Activated CD4-positive, alpha-beta T cell treated with anti-CD3 and anti-CD28 coated beads, Interleukin-10, Interleukin-2, amounts not matched to agents 100 ng/mL and 50 ng/mL, durations not matched to agents 16 hours and 8 hours (primary cell): Measurements from ENCODE around the gene DOCK1.
"Not testable (repeated sequence)": the region's sequence is repeated elsewhere in the genome, so short reads cannot be mapped to it uniquely, and the experiment has no call there.

Experiments used
- DNase-seq: peaks from one replicate; pipeline ENCODE4 v3.0.0-alpha.2; 2020

DOCK1 gene

DNA sequence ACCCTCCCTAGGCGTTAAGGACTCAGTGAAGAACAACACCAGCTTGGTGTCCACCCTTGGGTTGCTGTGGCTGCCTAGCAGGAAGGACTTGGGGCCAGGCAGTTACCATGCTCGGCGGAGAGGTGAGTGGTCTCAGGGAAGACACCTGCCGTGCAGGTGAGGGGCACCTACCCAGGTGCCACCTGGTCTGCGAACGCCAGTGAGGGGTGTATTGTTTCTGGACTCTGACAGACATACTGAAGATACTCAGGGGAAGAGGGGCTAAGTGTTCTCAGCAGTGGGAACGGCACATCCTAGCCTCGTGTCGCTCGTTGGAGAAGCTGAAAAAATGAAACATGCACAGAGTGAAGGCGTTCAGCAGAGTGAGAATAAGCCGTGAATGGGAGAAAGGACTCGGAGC is 22.6 kb downstream of the DOCK1 start:
- no peak for DNase-seq

DNA sequence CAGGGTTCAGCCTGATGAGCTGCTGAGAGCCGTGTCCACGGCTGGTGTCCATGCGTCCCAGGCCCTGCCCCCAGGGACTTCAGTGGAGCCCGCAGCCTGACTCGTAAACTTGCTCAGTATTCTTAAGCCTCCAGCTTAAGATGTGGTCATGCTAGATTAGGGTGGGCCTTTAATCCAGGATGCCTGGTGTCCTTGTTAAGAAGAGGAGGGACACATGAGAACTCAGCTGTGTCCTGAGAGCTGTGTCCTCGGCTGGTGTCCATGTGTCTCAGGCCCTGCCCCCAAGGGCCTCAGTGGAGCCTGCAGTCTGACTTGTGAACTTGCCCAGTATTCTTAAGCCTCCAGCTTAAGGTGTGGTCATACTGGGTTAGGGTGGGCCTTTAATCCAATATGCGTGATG is 23.0 kb downstream of the DOCK1 start:
- no peak for DNase-seq

DNA sequence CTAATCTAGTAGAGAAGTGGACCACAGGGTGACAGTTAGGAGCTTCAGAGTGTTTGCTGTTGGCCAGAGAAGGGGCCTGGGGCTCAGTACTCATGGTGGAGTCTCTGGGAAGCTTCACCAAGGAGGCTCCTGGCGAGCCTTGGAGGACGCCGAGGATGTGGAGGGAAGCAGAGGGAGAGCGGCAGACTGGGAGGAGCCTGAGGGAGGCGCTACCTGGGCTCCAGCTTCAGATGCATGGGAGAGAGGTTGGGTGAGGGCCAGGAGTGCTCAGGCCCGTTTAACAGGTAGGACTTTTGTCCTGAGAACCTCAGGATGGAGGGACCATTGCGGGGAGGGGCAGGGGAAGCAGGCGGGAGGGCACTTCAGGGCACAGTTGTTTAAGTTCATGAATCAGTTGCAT is 24.2 kb downstream of the DOCK1 start:
- no peak for DNase-seq

DNA sequence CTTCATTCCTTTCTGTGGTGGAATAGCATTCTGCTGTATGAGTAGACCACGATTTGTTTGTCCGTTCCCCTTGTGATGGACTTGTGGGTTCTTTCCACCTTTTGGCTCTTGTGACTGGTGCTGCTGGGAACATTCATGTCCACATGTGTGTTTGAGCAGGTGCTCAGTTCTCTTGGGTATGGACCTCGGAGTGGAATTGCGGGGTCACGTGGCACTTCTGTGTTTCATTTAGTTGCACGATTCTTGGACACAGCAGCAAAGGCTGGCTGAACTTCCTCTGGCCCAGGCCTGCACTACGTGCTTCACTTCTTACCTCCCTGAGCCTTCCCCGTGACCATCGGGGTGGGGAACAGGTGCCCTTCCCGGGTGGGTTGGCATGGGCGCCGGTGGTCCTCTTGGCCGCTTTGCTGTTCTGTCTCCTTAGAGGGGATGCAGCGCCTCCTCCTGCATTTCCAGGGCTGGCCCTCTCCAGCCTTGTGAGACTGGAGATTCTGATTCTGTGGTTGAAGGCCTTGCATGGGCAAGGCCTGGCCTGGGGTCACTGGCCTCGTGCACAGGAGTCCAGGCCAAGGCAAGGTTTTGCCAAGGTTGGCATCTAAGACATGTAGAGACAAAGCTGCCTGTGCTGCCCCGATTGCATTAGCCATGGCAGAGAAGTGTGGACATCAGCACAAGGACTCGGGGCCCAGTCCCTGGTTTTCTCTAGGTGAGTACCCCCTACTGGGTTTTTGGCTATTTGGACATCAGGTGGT is 25.1 kb downstream of the DOCK1 start:
- no peak for DNase-seq

DNA sequence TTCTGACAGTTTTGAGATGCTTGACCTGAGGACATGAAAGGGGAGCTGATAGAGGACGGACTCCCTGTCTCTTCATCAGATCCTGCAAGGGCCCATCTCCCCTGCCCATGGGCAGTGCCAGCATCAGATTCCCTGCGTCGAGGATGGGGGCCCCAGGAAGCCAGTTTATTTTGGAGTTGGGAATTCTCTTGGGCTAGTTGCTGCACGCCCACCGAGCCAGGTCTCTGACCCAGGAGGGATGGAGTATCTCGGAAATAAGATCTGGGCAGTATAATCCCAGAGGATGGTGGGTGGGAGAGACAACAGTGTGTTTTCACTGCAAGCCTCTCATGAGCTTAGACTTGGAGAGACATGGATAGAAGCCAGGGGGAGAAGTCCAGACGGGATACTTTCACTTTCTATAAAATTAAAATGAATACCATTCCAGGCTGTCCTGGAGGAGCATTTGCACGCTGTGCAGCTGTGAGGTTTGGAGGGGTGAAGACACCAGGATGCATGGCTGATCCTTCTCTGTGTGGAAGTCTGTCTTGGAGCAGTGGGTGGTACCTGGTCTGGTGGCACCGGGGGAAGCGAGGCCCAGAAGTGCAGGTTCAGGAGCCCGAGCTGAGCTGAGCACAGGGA is 25.8 kb downstream of the DOCK1 start:
- no peak for DNase-seq

DNA sequence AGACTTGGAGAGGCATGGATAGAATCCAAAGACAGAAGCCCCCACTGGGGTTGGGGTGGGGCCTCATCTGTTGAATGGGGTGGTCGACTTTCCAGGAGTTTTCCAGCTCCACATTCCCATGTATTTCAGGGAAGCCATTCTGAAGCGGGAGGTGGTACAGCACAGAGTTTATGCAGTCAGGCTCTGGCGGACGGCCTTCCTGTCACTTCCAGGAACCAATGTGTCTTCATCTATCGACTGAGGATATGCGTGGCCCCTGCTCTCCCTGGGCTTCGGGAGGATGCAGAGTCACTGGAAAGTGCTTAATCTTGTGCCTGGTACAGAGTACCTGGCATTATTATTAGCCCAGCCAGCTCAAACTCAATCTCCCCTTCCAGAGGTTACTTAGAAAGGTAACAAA is 26.3 kb downstream of the DOCK1 start:
- DNase-seq, result no peak

DNA sequence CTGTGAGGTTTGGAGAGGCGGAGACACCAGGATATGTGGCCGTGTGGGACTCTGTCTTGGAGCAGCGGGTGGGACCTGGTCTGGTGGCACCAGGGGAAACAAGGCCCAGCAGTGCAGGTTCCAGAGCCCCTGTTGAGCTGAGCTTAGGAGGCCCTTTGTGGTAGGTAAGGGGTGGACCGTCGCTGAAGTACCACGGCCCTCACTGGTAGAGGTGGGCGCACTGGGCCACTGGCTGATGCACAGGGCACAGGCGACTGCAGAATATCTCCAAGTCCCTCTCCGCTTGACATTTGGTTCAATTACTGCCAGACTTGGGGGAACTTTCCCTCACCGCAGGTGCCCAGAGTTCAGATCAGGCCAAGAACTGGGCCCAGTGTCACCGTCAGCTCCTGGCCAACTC is 27.3 kb downstream of the DOCK1 start:
- no peak for DNase-seq

DNA sequence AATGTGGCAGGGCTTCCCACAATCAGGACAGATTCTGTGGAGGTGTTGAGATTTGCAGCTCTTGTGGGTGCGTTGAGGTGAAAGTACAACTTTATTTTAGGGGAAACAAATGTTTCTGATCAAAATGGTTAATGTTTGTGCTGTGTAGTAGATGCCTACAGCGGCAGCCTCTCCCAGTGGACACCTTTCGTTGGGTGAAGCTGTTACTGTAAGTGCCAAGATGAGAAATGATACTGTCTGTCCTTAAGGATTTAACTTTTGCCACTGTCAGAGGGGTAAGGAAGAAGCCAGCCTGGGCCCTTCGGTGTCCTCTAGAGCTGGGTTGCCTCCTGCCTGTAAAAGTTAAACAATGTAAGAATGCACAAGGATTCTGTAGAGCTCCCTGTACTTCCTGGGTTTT is 27.9 kb downstream of the DOCK1 start:
- no peak for DNase-seq

DNA sequence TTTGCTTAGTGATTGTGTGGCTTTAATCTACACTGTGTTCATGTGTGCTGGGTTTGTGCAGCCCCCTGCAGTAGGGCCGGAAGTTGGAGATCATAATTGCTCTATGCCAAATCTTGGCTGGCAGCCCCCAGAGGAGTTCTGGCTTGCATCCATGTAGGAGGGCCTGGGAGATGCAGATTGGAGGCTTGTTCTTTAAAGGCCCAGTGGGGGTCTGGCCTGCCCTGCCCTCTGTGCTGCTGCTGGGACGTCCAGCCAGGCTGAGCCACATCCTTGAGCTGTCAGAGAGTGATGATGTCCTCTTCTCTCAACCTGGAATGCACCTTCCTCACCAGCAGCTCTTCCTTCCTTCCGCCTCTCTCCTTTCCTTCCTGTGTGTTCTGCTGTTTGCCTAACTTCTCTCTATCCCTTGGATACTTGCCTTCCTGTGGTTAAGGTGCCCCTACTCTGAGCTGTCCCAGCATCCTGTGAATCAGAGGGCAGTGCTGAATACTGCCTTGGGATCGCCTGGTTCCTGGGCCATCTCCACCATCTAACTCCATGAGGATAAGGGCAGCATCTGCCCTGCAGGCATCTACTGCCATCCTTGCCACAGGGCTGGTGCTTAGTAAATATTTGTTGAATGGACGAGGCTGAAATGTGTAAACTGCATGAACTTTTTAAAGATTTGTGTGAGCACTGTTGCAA is 30.2 kb downstream of the DOCK1 start:
- no peak for DNase-seq

DNA sequence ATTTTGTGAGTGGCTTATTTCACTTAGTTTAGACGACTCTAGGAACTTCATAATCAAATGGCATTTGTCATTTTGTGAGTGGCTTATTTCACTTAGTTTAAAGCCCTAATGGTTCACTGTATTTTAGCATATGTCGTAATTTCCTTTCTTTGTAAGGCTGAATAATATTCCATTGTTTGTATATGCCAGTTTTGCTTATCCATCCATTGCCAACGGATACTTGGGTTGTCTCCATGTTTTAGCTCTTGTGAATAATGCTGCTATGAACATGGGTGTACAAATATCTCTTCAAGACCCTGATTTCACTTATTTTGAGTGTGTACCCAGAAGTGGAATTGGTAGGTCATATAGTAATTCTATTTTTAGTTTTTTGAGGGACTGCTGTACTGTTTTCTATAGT is 31.8 kb downstream of the DOCK1 start:
- DNase-seq, result no peak

DNA sequence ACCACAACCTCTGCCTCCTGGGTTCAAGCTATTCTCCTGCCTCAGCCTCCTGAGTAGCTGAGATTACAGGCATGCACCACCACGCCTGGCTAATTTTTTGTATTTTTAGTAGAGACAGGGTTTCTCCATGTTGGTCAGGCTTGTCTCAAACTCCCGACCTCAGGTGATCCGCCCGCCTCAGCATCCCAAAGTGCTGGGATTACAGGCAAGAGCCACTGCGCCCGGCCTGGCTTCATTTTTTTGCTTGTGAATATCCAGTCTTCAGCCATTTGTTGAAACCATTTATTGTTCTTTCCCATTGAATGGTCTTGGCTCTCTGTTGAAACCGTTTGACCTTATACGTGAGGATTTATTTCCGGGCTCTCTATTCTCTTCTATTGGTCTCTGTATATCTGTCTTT is 32.9 kb downstream of the DOCK1 start:
- DNase-seq, result not testable (repeated sequence)

DNA sequence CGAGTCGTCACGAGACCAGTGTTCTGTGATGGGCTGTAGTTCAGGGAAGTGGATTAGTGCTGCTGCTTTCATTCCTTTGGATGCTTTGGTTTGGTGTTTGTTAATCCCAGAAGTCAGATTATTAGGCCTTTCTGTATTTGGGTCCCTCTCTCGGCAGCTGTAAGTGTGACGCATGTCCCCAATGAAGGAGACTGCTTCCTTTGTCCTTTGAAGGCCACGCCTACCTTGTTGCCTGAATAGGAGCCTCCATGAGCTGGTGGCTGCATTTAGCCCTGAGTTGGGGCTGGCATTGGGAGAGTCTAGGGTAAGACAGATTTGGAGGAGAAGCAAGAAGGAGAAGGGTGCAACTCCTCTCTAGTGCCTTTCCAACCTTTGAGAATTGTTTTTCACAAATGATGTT is 34.5 kb downstream of the DOCK1 start:
- no peak for DNase-seq

DNA sequence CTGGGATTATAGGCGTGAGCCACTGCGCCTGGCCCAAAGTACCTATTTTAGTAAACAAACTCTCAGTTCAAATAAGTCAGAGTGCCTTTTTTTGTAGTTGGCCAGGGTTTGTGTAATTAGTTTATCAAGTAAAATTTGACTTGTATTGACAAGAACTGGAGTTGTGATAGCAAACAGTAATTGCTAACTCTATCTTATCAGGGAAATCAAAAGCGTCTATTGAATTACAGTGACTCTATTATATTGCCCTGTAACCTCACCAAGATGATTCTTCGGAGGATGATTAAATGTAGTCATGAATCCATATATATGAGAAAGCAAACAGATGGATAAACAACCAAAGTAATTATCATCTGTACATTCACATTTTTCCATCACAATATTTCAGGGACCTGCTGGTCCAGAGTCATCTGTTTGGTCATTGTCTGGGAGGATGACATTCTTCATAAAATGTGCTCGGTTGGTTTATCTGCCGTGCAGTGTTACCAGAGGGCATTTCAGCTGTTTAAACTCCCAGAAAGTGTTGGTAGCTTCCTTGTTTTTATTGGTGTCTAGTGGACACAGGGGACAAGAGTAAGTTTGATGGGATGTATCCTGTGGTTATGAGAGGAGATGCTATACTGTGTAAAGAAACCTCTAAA is 35.6 kb downstream of the DOCK1 start:
- no peak for DNase-seq

DNA sequence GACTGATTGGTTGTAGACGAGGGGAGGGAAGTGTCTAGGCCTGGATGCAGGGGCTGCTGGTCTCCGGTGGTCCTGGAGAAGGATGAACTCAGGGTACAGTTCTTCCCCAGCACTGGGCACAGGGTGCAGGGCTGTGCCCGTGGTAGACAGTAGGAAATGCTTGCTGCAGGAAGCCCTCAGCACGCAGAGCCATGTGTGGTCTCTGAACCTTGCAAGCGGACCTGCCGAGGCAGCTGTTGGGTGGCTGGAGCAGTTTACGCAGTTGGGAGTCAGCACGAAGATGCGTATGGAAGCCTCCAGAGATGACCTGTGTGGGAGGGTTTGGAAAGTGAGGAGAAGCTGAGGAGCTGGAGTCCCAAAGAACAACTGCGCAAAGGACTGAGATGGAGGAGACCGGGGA is 39.0 kb downstream of the DOCK1 start:
- no peak for DNase-seq

DNA sequence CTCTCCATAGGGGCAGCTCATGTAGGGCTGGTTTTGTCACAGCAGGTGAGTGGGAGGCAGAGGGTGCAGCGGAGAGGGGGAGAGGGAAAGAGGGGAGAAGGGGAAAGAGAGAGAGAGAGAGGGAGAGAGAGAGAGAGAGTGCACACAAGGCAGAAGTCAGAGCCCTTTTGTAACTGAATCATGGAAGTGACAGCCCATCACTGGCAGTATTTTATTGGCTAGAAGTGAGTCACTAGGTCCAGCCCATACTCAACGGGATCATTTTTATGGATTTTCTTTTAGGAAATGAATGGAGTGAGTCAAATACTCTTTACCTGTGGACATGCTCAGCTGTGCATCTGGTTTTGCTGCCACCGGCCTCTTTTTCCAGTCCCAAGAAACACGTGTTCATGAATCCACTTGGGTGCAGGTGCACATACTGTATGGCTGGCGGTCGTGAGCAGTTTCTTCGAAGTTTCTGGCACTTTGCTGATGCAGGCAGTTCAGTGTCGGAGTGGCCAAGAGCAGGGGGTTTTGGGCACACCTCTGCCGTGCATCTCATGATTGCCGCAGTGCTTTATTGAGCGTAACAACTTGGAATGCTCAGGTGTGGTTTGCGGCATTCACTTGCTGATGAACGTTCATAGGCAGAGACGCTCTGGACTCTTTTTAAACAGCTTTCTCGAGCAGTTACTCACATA is 40.3 kb downstream of the DOCK1 start:
- DNase-seq, result no peak

DNA sequence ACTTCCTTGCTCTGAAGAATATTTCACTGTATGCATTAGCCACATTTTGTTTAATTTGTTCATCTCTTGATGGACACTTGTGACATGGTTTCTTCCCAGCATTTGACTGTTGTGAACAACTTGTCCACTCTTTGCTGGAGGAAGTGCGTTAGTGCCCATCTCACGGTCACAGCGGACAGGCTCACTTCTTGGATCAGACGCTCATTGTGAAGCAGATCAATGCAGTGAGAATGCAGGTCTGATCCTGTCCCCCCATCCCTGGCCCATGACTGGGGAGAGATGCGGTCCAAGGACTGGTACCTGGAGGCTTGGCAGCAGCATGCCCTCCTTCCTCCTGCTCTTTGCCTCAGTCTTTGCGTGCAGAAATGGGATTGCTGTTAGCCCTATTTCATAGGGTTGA is 41.5 kb downstream of the DOCK1 start:
- DNase-seq, result no peak

DNA sequence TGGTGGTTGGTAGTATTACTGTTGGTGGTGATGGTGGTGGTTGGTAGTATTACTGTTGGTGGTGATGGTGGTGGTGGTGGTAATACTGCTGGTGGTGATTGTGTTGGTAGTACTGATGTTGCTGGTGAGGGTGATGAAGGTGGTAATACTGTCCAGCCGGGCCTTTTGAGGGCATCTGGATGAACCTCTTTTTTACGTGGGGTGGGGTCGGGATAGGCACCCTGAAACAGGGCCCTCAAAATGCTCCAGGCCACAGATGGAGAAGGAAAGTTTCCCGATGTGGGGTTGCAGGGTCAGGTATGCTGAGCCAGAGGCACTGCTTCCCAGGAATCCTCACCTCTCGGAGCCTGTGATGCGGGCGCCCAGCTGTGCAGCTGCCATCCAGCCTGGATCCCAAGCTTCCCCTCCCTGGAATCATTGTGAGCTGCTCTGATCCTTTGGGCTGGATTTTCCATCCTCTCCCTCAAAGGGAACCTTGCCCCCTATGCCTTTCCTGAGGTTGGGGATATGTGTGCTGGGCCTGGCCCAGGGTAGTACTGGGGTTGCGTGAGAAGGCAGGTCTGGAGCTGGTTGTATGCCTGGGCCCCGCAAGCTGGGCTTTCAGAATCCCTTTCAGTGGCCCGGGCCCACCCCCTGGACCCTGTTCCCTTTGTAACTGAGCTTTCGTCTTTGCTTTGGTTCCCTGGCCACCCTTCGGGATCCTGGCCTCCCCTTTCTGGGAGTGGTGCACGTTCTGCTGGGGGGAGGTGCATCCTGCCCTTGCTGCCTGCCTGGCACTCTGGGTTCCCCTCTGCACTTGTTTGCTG is 43.3 kb downstream of the DOCK1 start:
- no peak for DNase-seq

DNA sequence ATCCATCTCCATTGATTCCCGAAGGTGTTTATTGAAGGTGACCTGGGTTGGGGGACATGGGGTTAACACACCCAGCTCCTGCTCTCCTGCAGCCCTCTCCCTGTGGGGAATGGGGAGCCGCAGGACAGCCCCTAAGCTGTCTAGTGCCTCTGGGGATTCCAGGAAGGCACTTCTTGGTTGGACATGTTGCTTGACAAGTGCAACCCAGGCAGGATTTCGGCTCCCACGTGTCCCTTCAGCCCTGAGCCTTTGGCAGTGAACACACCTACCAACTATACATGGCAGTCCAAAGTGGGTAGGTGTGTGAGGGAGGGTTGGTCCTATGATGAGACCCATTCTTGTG is 43.9 kb downstream of the DOCK1 start:
- no peak for DNase-seq

DNA sequence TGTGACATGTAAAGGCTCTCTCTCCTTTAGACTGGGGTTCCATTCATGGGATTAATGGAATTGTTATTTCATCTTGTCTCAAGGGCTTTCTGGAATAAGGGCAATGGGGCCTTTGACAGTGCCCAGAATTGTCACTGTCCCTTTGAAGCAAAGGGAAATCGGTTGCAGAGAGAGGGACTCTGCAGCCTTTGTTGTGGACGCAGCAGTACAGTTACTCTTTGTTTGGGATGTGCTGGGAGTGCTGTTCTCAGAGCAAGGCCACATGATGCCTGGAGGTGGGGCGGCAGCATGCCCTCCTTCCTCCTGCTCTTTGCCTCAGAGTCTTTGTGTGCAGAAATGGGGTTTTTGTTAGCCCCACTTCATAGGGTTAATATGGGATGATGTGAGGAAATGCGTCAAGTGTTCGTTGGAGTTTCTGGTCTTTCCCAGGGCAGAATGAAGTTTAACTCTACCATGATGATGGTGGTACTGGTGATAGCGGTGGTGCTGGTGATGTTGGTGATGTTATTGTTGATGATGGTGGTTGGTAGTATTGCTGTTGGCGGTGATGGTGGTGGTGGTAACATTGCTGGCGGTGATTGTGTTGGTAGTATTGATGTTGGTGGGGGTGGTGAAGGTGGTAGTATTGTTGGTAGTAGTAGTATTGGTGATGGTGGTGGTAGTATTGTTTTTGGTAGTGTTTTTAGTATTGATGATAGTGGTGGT is 45.3 kb downstream of the DOCK1 start:
- DNase-seq, result no peak

DNA sequence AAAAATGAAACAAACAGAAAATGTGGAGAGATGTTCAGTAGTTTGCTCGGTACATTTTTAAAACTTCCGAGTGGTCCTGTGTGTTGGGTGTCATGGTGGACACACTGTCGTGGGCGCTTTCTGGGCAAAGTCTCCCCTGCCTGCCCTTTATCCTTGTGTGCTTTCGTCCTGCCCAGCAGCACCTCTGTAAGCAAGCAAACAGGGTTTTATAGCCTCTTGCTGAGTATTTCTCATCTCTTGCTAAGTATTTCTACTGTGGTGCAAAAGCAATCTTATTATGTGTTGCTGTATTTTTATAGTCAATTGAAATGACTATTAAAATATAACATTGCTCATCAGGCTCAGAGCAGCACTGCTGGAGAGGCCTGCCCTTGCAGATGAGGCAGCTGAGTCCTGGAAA is 48.7 kb downstream of the DOCK1 start:
- DNase-seq, result no peak

DNA sequence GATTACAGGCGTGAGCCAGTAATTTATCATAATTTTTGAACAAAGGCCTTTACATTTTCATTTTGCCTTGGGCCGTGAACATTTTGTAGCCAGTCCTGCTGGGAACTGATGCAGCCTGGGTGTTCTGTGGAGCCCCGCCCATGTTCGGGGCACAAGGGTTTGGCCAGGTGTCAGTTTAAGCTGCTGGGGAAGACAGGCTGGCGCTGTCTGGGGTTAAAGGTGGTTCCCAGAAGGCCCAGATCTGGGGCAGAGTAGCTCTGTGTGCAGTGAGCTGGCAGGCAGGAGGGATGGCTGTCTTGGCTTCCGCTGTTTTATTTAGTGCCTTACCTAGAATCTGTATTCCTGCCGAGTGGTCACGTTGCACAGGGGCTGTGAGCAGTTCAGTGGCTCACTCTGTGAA is 50.2 kb downstream of the DOCK1 start:
- DNase-seq, result no peak
